GM21526 (cell line): ENCODE measurements around the gene PGM1.

Experiments used
- ATAC-seq: cut with Tn5 transposase; IDR thresholded peaks from one replicate; pipeline ENCODE4 v1.9.1; 2021; ENCODE audit warnings: moderate library complexity; ENCODE audit not compliant: unreplicated experiment, low FRiP score

PGM1 gene

GRCh38 chr1:63630238-63630637 is 37.0 kb downstream of the PGM1 start:
- ATAC-seq: no peak

GRCh38 chr1:63630666-63631065 is 37.5 kb downstream of the PGM1 start:
- ATAC-seq: no peak

- ATAC-seq: no peak
These were observed 38.9 kb downstream of the PGM1 start for GRCh38 chr1:63632110-63632509.

- no peak for ATAC-seq
These were observed 40.1 kb downstream of the PGM1 start for GRCh38 chr1:63633281-63633680.

GRCh38 chr1:63634471-63634870 is 41.3 kb downstream of the PGM1 start:
- ATAC-seq: no peak

- ATAC-seq: no peak
These were observed 42.5 kb downstream of the PGM1 start for GRCh38 chr1:63635681-63636080.

- ATAC-seq: no peak
These were observed 43.2 kb downstream of the PGM1 start for GRCh38 chr1:63636192-63637105.

- ATAC-seq: no peak
These were observed 45.3 kb downstream of the PGM1 start for GRCh38 chr1:63638471-63638870.

- ATAC-seq: no peak
These were observed 45.7 kb downstream of the PGM1 start for GRCh38 chr1:63638875-63639274.

GRCh38 chr1:63640633-63641567 is 47.7 kb downstream of the PGM1 start:
- ATAC-seq: no peak

GRCh38 chr1:63641615-63642014 is 48.4 kb downstream of the PGM1 start:
- ATAC-seq: no peak

- no peak for ATAC-seq
These were observed 49.7 kb downstream of the PGM1 start for GRCh38 chr1:63642901-63643300.

- no peak for ATAC-seq
These were observed 50.3 kb downstream of the PGM1 start for GRCh38 chr1:63643517-63643916.

GRCh38 chr1:63643926-63644325 is 50.7 kb downstream of the PGM1 start:
- ATAC-seq: no peak

GRCh38 chr1:63645317-63645716 is 52.1 kb downstream of the PGM1 start:
- no peak for ATAC-seq

- no peak for ATAC-seq
These were observed 55.5 kb downstream of the PGM1 start for GRCh38 chr1:63648689-63649088.

GRCh38 chr1:63651161-63651701 is 58.0 kb downstream of the PGM1 start:
- ATAC-seq: no peak

- no peak for ATAC-seq
These were observed 60.8 kb downstream of the PGM1 start for GRCh38 chr1:63653976-63654375.

GRCh38 chr1:63659448-63659847 is 66.2 kb downstream of the PGM1 start:
- ATAC-seq: no peak

- no peak for ATAC-seq
These were observed 69.0 kb downstream of the PGM1 start for GRCh38 chr1:63662056-63662836.
